GM12878 (cell line): ENCODE measurements around the gene GDF11. TPM values are rescaled to one million over a fixed set of nuclear protein-coding genes. Genes with fewer than 3 reads are reported as not detected.

Experiments used
- ATAC-seq: fragments of 200-7000 bp; cut with Tn5 transposase; 3 replicates; pipeline ENCODE4 v1.9.1; 2020; ENCODE audit warnings: mild to moderate bottlenecking, moderate library complexity
- BruUV-seq: library from RNA; stranded (reverse); fragments of 400-500 nt; replicated peaks from 2 replicates; lab custom pipeline; 2021; lab: Mats Ljungman, UMichigan
- CTCF ChIA-PET: fragments of 300-600 bp; sonication (Branson Sonifier 250); formaldehyde crosslinking; extraction: SDS; loops from one replicate; lab custom pipeline; 2021; ENCODE audit warnings: inconsistent platforms; lab: Yijun Ruan, JAX
- POLR2A ChIA-PET: fragments of 350-600 bp; formaldehyde crosslinking; extraction: SDS; loops from one replicate; lab custom pipeline; 2021; ENCODE audit warnings: inconsistent platforms; lab: Charles Lee
- RAD21 ChIA-PET: fragments of 300-600 bp; sonication (Branson Sonifier 250); formaldehyde crosslinking; loops from one replicate; lab custom pipeline; 2023; ENCODE audit warnings: antibody characterized with exemption; ENCODE audit not compliant: unreplicated experiment; lab: Charles Lee
- SMC1A ChIA-PET: fragments of 300-600 bp; sonication (Branson Sonifier 250); formaldehyde crosslinking; loops from one replicate; lab custom pipeline; 2023; ENCODE audit not compliant: unreplicated experiment, uncharacterized antibody; lab: Charles Lee
- DNase-seq: peaks from one replicate; pipeline ENCODE4 v3.0.0-alpha.2; 2011; ENCODE audit warnings: low read depth, low spot score
- FAIRE-seq: peaks from 3 replicates; lab custom pipeline; 2011; peaks lifted over from hg19 to GRCh38; lab: Jason Lieb, UNC
- H2AFZ ChIP-seq: 2 replicates; pipeline ENCODE4 v1.6.0; 2011; ENCODE audit warnings: low read depth, low read length, control low read depth; ENCODE audit not compliant: control insufficient read depth
- H3K27ac ChIP-seq: 2 replicates; pipeline ENCODE4 v1.5.1; 2011; ENCODE audit warnings: control low read depth; ENCODE audit not compliant: control insufficient read depth, insufficient read depth
- H3K27me3 ChIP-seq, 2 experiments: replicated peaks in 1 of 2; 2 replicates each; pipeline versions ENCODE4 v1.6.0 to v1.6.1; 2011; ENCODE audit warnings: low read length in 1 of 2; ENCODE audit not compliant: control insufficient read depth in 2 of 2, insufficient read depth in 2 of 2
- H3K36me3 ChIP-seq, 2 experiments: 2 replicates each; pipeline ENCODE4 v1.5.1; 2011; ENCODE audit warnings: low read length in 1 of 2; ENCODE audit not compliant: control insufficient read depth in 2 of 2, insufficient read depth in 2 of 2
- H3K4me1 ChIP-seq: 2 replicates; pipeline ENCODE4 v1.6.1; 2011; ENCODE audit warnings: mild to moderate bottlenecking, low read length, moderate library complexity, mixed read lengths; ENCODE audit not compliant: control insufficient read depth, insufficient read depth
- H3K4me2 ChIP-seq: 2 replicates; pipeline ENCODE4 v1.6.0; 2011; ENCODE audit warnings: control low read depth; ENCODE audit not compliant: control insufficient read depth, insufficient read depth
- H3K4me3 ChIP-seq: fragments of 200-600 bp; sonication (generic); 2 replicates; pipeline ENCODE4 v1.5.1; 2016
- H3K79me2 ChIP-seq: 2 replicates; pipeline ENCODE4 v1.6.0; 2011; ENCODE audit warnings: low read length; ENCODE audit not compliant: control insufficient read depth, insufficient read depth
- H3K9ac ChIP-seq: 2 replicates; pipeline ENCODE4 v1.8.0; 2011; ENCODE audit warnings: low read length, control low read depth, mixed read lengths; ENCODE audit not compliant: control insufficient read depth, insufficient read depth
- H3K9me3 ChIP-seq: replicated peaks from 3 replicates; pipeline ENCODE4 v1.5.1; 2011; ENCODE audit warnings: mild to moderate bottlenecking, low read length; ENCODE audit not compliant: control insufficient read depth, insufficient read depth
- H4K20me1 ChIP-seq: 2 replicates; pipeline ENCODE4 v1.6.0; 2011; ENCODE audit not compliant: control insufficient read depth, insufficient read depth
- BHLHE40 ChIP-seq, 2 experiments: fragments of 450-650 bp in 1 of 2; IDR thresholded peaks; 2 replicates each; pipeline ENCODE4 v1.6.1; 2011 to 2017; ENCODE audit warnings: low read depth in 2 of 2, borderline replicate concordance in 1 of 2, improper control_type of control experiment in 1 of 2, low read length in 1 of 2, mild to moderate bottlenecking in 1 of 2
- E2F4 ChIP-seq: IDR thresholded peaks from 2 replicates; pipeline ENCODE4 v1.6.1; 2012; ENCODE audit warnings: low read depth, low read length, improper control_type of control experiment
- E2F8 ChIP-seq: fragments of 450-650 bp; IDR thresholded peaks from 2 replicates; pipeline ENCODE4 v1.6.1; 2018; ENCODE audit warnings: mild to moderate bottlenecking, low read depth, moderate library complexity; ENCODE audit not compliant: partially characterized antibody
- PAX5 ChIP-seq: IDR thresholded peaks from 2 replicates; pipeline ENCODE4 v1.6.1; 2011; ENCODE audit warnings: low read depth, low read length, borderline replicate concordance
- WGBS: methylation state at CpG from one replicate; pipeline ENCODE4 v1.1.6; 2016; ENCODE audit warnings: low lambda C conversion rate; ENCODE audit not compliant: insufficient replicate concordance, insufficient coverage; ENCODE audit errors: missing lambda C conversion rate; 5-methylcytosine and 5-hydroxymethylcytosine counted together
- in situ Hi-C: fragments of 300-500 bp; cut with MboI; formaldehyde crosslinking; loops from 9 replicates; pipeline ENCODE4 v1.14.3; 2018; ENCODE audit warnings: mixed read lengths
- intact Hi-C: fragments of 100-400 bp; cut with micrococcal nuclease; formaldehyde crosslinking; loops from one replicate; pipeline ENCODE4 v1.14.2; 2022; ENCODE audit not compliant: unreplicated experiment
- polyA plus RNA-seq, 11 experiments: library from polyadenylated mRNA; depleted of rRNA in 4 of 11; unstranded in 6 of 11; stranded (reverse) in 5 of 11; fragments of >200 nt; fragmentation: Nextera tagmentation in 4 of 11; fragmentation: Illumina TruSeq in 1 of 11; extraction: Ambion mirVana in 4 of 11; extraction: Trizol in 1 of 11; gene quantifications; 1 replicate in 1 of 11; 2 replicates in 10 of 11; pipeline versions ENCODE4 v1.2.1 to v1.2.3, GENCODE V29; 2011 to 2016; ENCODE audit warnings: inconsistent platforms in 2 of 11, missing spikeins in 2 of 11, low read depth in 1 of 11
- total RNA-seq, 4 experiments: library from RNA; depleted of rRNA in 3 of 4; stranded (reverse); fragments of >200 nt in 3 of 4; fragmentation: Illumina TruSeq in 1 of 4; extraction: Trizol in 1 of 4; gene quantifications; 2 replicates each; pipeline versions ENCODE4 v1.2.1 to v1.2.3, GENCODE V29; 2013 to 2021

GDF11 gene
- total and polyA plus RNA-seq, 10 of the 15 experiments (the other 5 are each of a cell fraction or from before 2014, with no cell fraction given): 0.83 to 15.4 (median 4.3) TPM

- Histone ChIP-seq H3K36me3 (peaks cover 7% of the 10 kb centered on the region in 2 experiments; a peak in 3 of 4 replicates), H3K4me3 (no peak overlapping the region), H3K9ac (no peak overlapping the region), H3K79me2 (peaks cover 6% of the 10 kb centered on the region), H3K9me3 (no peaks in the 10 kb centered on the region), H4K20me1 (no peaks in the 10 kb centered on the region), H3K4me2 (no peak overlapping the region), H3K27me3 (no peaks in the 10 kb centered on the region), H3K4me1 (peaks cover 21% of the 10 kb centered on the region)
- 58% methylated on average over 8 of the region's 8 CpGs for WGBS
- SMC1A ChIA-PET: interaction anchor here (0.6 to 1.6 kb wide), 4 partner anchors 15 to 105 kb away, joined by 3 to 11 read pairs (median 4); no protein-coding TSS in a partner anchor
- ATAC-seq (peak; percentile 21; the same call in 1 of the 3 replicates), FAIRE-seq (no peak)
- POLR2A ChIA-PET: interaction anchor here (0.8 to 2.3 kb wide), 4 partner anchors 15 to 49 kb away, joined by 3 to 9 read pairs (median 4); no protein-coding TSS in a partner anchor
- CTCF ChIA-PET: interaction anchor here (0.8 to 11.4 kb wide), 9 partner anchors 10 to 998 kb away, joined by 3 to 205 read pairs (median 4); partner anchors contain the start of genes ORMDL2 and SARNP
- RAD21 ChIA-PET: interaction anchor here (0.8 to 11.0 kb wide), 4 partner anchors 14 to 217 kb away, joined by 3 to 113 read pairs (median 3); no protein-coding TSS in a partner anchor
- TF ChIP-seq E2F8: no peak
- no peak for TF ChIP-seq E2F4
- TF ChIP-seq PAX5: peak; percentile 53; the same call in 1 of the 2 replicates
- TF ChIP-seq BHLHE40 (IDR thresholded peaks at IDR 0.05; ENCODE audit: borderline replicate concordance in 1 of 2, low read depth in 2 of 2, low read length in 1 of 2): peak in 1 of 2 experiments; percentile 45; a peak in 1 of 4 replicates
- TF ChIP-seq, all 136 proteins: peak for 2
- Histone ChIP-seq H3K27ac (no peak overlapping the region), H2AFZ (no peak overlapping the region)
- no peak for DNase-seq
- intact Hi-C loops: no loop called here
- no TSS peak for BruUV-seq
- in situ Hi-C loops: no loop called here
These were observed 20.0 kb upstream of the GDF11 start for GRCh38 chr12:55722948-55723347.
